ENCODE results near the gene SPPL2C.

SPPL2C gene

DNA sequence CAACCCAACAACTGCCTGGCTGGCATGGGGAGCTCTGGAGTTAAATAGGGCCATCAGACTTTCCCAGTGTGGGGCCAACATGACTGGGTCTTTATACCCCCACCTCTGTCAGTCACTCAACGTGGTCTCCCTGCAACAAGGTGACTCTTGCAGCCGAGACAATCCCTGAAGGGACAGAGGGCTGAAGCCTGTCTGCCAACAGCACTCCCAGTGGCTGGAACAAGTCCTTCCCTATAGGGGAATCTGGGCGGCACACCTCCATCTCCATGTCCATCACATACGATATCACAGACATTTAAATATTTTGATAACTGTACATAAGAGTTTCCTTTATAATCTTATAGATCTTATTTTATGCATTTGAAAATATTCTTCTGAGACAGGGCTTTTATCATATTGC, 44.9 kb downstream of the SPPL2C start:
- Histone ChIP-seq H3K9ac (ENCODE audit: low read length) (no peak overlapping the region), H3K4me2 (ENCODE audit: low read length) (no peak overlapping the region), H4K20me1 (ENCODE audit: insufficient read depth, low read length) (no peaks in the 10 kb centered on the region), H3K79me2 (ENCODE audit: insufficient read depth, low read length) (no peaks in the 10 kb centered on the region), H3K9me3 (ENCODE audit: low read length) (no peaks in the 10 kb centered on the region), H3K27me3 (ENCODE audit: insufficient read depth, low read length) (no peaks in the 10 kb centered on the region), H3K4me3 (ENCODE audit: low read depth, low read length, poor library complexity, severe bottlenecking) (no peak overlapping the region), H3K9me2 (ENCODE audit: low read depth, low read length) (no peaks in the 10 kb centered on the region), H3F3A (ENCODE audit: insufficient read depth, low read length) (no peaks in the 10 kb centered on the region), H3K27ac (ENCODE audit: low read depth, low read length, poor library complexity, severe bottlenecking) (no peak overlapping the region), H3K36me3 (ENCODE audit: insufficient read depth, low read length) (no peaks in the 10 kb centered on the region), H2AFZ (ENCODE audit: low read length) (no peak overlapping the region), H3K4me1 (ENCODE audit: insufficient read depth, low read length, severe bottlenecking) (peaks cover 1% of the 10 kb centered on the region)
- TF ChIP-seq, protein P1, sequence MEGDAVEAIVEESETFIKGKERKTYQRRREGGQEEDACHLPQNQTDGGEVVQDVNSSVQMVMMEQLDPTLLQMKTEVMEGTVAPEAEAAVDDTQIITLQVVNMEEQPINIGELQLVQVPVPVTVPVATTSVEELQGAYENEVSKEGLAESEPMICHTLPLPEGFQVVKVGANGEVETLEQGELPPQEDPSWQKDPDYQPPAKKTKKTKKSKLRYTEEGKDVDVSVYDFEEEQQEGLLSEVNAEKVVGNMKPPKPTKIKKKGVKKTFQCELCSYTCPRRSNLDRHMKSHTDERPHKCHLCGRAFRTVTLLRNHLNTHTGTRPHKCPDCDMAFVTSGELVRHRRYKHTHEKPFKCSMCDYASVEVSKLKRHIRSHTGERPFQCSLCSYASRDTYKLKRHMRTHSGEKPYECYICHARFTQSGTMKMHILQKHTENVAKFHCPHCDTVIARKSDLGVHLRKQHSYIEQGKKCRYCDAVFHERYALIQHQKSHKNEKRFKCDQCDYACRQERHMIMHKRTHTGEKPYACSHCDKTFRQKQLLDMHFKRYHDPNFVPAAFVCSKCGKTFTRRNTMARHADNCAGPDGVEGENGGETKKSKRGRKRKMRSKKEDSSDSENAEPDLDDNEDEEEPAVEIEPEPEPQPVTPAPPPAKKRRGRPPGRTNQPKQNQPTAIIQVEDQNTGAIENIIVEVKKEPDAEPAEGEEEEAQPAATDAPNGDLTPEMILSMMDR (IDR thresholded peaks at IDR 0.05; ENCODE audit: low read length): no peak
- no peak for TF ChIP-seq EZH2 (IDR thresholded peaks at IDR 0.05; ENCODE audit: borderline replicate concordance, low read length)

DNA sequence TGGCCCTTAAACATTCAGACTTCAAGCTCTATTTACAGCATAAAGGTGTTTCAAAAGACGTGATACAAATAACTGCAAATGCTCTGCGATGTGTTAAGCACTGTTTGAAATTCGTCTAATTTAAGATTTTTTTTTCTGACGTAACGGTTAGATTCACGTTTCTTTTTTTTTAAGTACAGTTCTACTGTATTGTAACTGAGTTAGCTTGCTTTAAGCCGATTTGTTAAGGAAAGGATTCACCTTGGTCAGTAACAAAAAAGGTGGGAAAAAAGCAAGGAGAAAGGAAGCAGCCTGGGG, 49.0 kb downstream of the SPPL2C start:
- no peaks in the 10 kb centered on the region for H3K36me3 ChIP-seq (ENCODE audit: insufficient read depth, low read length)
- H3K9me3 ChIP-seq (ENCODE audit: low read length): no peaks in the 10 kb centered on the region
- no peak overlapping the region for H2AFZ ChIP-seq (ENCODE audit: low read length)
- peak overlapping the region; percentile 87 for H3K4me2 ChIP-seq (ENCODE audit: low read length)
- no peak overlapping the region for H3K27ac ChIP-seq (ENCODE audit: low read depth, low read length, poor library complexity, severe bottlenecking)
- H3K4me1 ChIP-seq (ENCODE audit: insufficient read depth, low read length, severe bottlenecking): peaks cover 12% of the 10 kb centered on the region
- no peaks in the 10 kb centered on the region for H4K20me1 ChIP-seq (ENCODE audit: insufficient read depth, low read length)
- no peak overlapping the region; the same call in 1 of the 2 replicates for H3K9ac ChIP-seq (ENCODE audit: low read length)
- H3K4me3 ChIP-seq (ENCODE audit: low read depth, low read length, poor library complexity, severe bottlenecking): peak overlapping the region; percentile 67
- H3F3A ChIP-seq (ENCODE audit: insufficient read depth, low read length): no peaks in the 10 kb centered on the region
- no peaks in the 10 kb centered on the region for H3K27me3 ChIP-seq (ENCODE audit: insufficient read depth, low read length)
- H3K79me2 ChIP-seq (ENCODE audit: insufficient read depth, low read length): no peaks in the 10 kb centered on the region
- TF ChIP-seq, protein P1 (IDR thresholded peaks at IDR 0.05; ENCODE audit: low read length): no peak
- no peak for TF ChIP-seq EZH2 (IDR thresholded peaks at IDR 0.05; ENCODE audit: borderline replicate concordance, low read length)
- no peaks in the 10 kb centered on the region for H3K9me2 ChIP-seq (ENCODE audit: low read depth, low read length)

DNA sequence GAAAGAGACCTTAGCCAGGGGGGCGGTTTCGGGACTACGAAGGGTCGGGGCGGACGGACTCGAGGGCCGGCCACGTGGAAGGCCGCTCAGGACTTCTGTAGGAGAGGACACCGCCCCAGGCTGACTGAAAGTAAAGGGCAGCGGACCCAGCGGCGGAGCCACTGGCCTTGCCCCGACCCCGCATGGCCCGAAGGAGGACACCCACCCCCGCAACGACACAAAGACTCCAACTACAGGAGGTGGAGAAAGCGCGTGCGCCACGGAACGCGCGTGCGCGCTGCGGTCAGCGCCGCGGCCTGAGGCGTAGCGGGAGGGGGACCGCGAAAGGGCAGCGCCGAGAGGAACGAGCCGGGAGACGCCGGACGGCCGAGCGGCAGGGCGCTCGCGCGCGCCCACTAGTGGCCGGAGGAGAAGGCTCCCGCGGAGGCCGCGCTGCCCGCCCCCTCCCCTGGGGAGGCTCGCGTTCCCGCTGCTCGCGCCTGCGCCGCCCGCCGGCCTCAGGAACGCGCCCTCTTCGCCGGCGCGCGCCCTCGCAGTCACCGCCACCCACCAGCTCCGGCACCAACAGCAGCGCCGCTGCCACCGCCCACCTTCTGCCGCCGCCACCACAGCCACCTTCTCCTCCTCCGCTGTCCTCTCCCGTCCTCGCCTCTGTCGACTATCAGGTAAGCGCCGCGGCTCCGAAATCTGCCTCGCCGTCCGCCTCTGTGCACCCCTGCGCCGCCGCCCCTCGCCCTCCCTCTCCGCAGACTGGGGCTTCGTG, 49.5 kb downstream of the SPPL2C start, which contains the start of gene MAPT:
Gene MAPT, plus strand, starts transcription at position 533 of the 763 bp plus-strand sequence. CDS start 67,784 bp downstream, outside the sequence.
- Histone ChIP-seq H3K79me2 (ENCODE audit: insufficient read depth, low read length) (no peaks in the 10 kb centered on the region), H3K27me3 (ENCODE audit: insufficient read depth, low read length) (no peaks in the 10 kb centered on the region)

More for the DNA sequence above, 49.5 kb downstream of the SPPL2C start, which contains the start of gene MAPT:
- Histone ChIP-seq H3K4me3 (ENCODE audit: low read depth, low read length, poor library complexity, severe bottlenecking) (peak within 1 kb of the TSS; percentile 67), H3K9me3 (ENCODE audit: low read length) (no peaks in the 10 kb centered on the region), H3K9ac (ENCODE audit: low read length) (peak within 1 kb of the TSS; percentile 41; the same call in 1 of the 2 replicates), H3K4me1 (ENCODE audit: insufficient read depth, low read length, severe bottlenecking) (peaks cover 12% of the 10 kb centered on the region), H3F3A (ENCODE audit: insufficient read depth, low read length) (no peaks in the 10 kb centered on the region), H3K4me2 (ENCODE audit: low read length) (peak within 1 kb of the TSS; percentile 87), H3K36me3 (ENCODE audit: insufficient read depth, low read length) (no peaks in the 10 kb centered on the region), H4K20me1 (ENCODE audit: insufficient read depth, low read length) (no peaks in the 10 kb centered on the region), H3K9me2 (ENCODE audit: low read depth, low read length) (no peaks in the 10 kb centered on the region), H3K27ac (ENCODE audit: low read depth, low read length, poor library complexity, severe bottlenecking) (no peak within 1 kb of the TSS), H2AFZ (ENCODE audit: low read length) (no peak within 1 kb of the TSS)
- TF ChIP-seq EZH2 (IDR thresholded peaks at IDR 0.05; ENCODE audit: borderline replicate concordance, low read length): no peak
- TF ChIP-seq, protein P1 (IDR thresholded peaks at IDR 0.05; ENCODE audit: low read length): peak; percentile 71

All from OCI-LY1 (cell line).